Measurements from ENCODE around the gene FITM1.

The FITM1 gene

GRCh38 chr14:24141097-24141880 is 10.8 kb downstream of the FITM1 start, which contains the start of gene EMC9:
EMC9 (minus strand) TSS chr14:24141591; CDS start chr14:24141304, 287 bp downstream.
- peak; percentile 97 for DNase-seq

GRCh38 chr14:24143511-24143910 is 13.1 kb downstream of the FITM1 start:
- DNase-seq = no peak

- DNase-seq = no peak
These were observed 14.0 kb downstream of the FITM1 start for GRCh38 chr14:24144451-24144850.

- DNase-seq = no peak
These were observed 14.8 kb downstream of the FITM1 start for GRCh38 chr14:24145219-24145618.

- DNase-seq = no peak
These were observed 15.4 kb downstream of the FITM1 start for GRCh38 chr14:24145690-24146452.

- peak; percentile 92 for DNase-seq
These were observed 16.1 kb downstream of the FITM1 start, which contains the start of gene PSME2 for GRCh38 chr14:24146453-24146977. PSME2 (minus strand) TSS chr14:24146610; CDS start chr14:24146581, 29 bp downstream.

GRCh38 chr14:24146978-24147760 is 16.7 kb downstream of the FITM1 start, which contains the start of gene RNF31:
RNF31 (plus strand) TSS chr14:24147498; CDS start chr14:24147699, 201 bp downstream.
- peak; percentile 91 for DNase-seq

GRCh38 chr14:24147761-24148428 is 17.4 kb downstream of the FITM1 start:
- no peak for DNase-seq

- no peak for DNase-seq
These were observed 19.0 kb downstream of the FITM1 start for GRCh38 chr14:24149302-24149969.

GRCh38 chr14:24150061-24150460 is 19.6 kb downstream of the FITM1 start:
- DNase-seq = no peak

GRCh38 chr14:24150567-24150966 is 20.1 kb downstream of the FITM1 start:
- DNase-seq = no peak

GRCh38 chr14:24150993-24151392 is 20.5 kb downstream of the FITM1 start:
- no peak for DNase-seq

- DNase-seq = no peak
These were observed 21.1 kb downstream of the FITM1 start for GRCh38 chr14:24151404-24152080.

GRCh38 chr14:24155100-24155499 is 24.6 kb downstream of the FITM1 start:
- DNase-seq = no peak

GRCh38 chr14:24156840-24157239 is 26.4 kb downstream of the FITM1 start:
- DNase-seq = no peak

- no peak for DNase-seq
These were observed 26.9 kb downstream of the FITM1 start for GRCh38 chr14:24157331-24157730.

GRCh38 chr14:24159777-24160498 is 29.5 kb downstream of the FITM1 start:
- no peak for DNase-seq

GRCh38 chr14:24160499-24160849 is 30.0 kb downstream of the FITM1 start:
- no peak for DNase-seq

- peak; percentile 92 for DNase-seq
These were observed 30.7 kb downstream of the FITM1 start, which contains the start of gene IRF9 for GRCh38 chr14:24160850-24161804. IRF9 (plus strand) TSS chr14:24161265; CDS start chr14:24162145, 880 bp downstream.
